ENCODE data around the gene SNRPD1.
A peak's percentile ranks its signal among the peaks of the same experiment; 100 is the strongest.
"Not testable (repeated sequence)": the region's sequence is repeated elsewhere in the genome, so short reads cannot be mapped to it uniquely, and the experiment has no call there.

SNRPD1 gene

DNA sequence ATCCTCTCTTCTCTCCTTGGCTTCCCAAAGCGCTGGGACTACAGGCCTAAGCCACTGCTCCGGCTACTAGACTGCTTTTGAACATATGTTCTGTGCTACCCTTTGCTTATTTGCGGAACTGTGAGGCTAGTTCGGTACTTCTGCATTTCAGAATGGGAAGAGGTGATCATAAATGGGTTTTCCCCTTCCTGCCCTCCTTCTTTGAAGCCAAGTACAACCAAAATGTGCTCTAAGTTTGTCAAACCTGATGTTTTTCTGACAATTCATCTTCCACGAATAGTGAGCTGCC is 9.9 kb upstream of the SNRPD1 start:
- Histone ChIP-seq H3K4me2 (ENCODE audit: insufficient read depth, low read length) (no peak overlapping the region), H3K27ac (ENCODE audit: low read length) (no peak overlapping the region), H3K27me3 (ENCODE audit: insufficient read depth, low read length, poor library complexity) (no peaks in the 10 kb centered on the region), H3K79me2 (ENCODE audit: insufficient read depth, low read length) (peaks cover 32% of the 10 kb centered on the region), H3K4me3 (ENCODE audit: low read depth in 1 of 2, low read length in 2 of 2) (no peak overlapping the region), H3K4me1 (ENCODE audit: insufficient read depth, low read length) (peaks cover 32% of the 10 kb centered on the region), H3K36me3 (ENCODE audit: insufficient read depth, low read length) (no peaks in the 10 kb centered on the region; the same call in 1 of the 2 replicates), H3K9me3 (ENCODE audit: insufficient read depth, low read length, severe bottlenecking) (no peaks in the 10 kb centered on the region), H4K20me1 (ENCODE audit: insufficient read depth, low read length) (peaks cover 6% of the 10 kb centered on the region; the same call in 1 of the 2 replicates), H2AFZ (ENCODE audit: low read depth, low read length) (no peak overlapping the region), H3K9ac (ENCODE audit: low read depth, low read length) (no peak overlapping the region)
- no peak for TF ChIP-seq EZH2 (IDR thresholded peaks at IDR 0.05; ENCODE audit: borderline replicate concordance, low read depth, low read length, severe bottlenecking)
- TF ChIP-seq, protein P1, sequence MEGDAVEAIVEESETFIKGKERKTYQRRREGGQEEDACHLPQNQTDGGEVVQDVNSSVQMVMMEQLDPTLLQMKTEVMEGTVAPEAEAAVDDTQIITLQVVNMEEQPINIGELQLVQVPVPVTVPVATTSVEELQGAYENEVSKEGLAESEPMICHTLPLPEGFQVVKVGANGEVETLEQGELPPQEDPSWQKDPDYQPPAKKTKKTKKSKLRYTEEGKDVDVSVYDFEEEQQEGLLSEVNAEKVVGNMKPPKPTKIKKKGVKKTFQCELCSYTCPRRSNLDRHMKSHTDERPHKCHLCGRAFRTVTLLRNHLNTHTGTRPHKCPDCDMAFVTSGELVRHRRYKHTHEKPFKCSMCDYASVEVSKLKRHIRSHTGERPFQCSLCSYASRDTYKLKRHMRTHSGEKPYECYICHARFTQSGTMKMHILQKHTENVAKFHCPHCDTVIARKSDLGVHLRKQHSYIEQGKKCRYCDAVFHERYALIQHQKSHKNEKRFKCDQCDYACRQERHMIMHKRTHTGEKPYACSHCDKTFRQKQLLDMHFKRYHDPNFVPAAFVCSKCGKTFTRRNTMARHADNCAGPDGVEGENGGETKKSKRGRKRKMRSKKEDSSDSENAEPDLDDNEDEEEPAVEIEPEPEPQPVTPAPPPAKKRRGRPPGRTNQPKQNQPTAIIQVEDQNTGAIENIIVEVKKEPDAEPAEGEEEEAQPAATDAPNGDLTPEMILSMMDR (IDR thresholded peaks at IDR 0.05; ENCODE audit: borderline replicate concordance, extremely low read depth, low read length, poor library complexity, severe bottlenecking), result no peak
- ATAC-seq (ENCODE audit: insufficient read depth, low read depth) (no peak), DNase-seq (no peak)

DNA sequence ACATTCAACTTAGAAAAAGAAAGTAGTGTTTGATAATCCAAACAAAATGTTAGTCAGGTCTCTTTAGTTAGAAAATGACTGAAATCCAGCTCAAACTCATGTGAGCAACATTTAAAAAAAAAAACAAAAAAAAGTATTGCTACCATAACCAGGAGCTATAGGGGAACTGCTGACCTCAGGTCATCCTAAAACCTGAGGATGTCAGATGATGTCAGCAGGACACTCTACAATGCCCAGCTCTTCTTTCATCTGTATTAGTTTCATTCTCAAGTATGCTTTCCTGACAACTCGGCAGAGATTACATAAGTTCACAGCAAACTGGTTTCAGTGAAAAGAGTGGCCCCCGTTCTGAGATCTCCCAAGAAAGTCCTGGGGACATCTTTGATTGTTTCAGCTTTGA is 7.4 kb upstream of the SNRPD1 start:
- Histone ChIP-seq H3K27me3 (ENCODE audit: insufficient read depth, low read length, poor library complexity) (no peaks in the 10 kb centered on the region), H4K20me1 (ENCODE audit: insufficient read depth, low read length) (no peaks in the 10 kb centered on the region), H3K79me2 (ENCODE audit: insufficient read depth, low read length) (peaks cover 8% of the 10 kb centered on the region), H3K27ac (ENCODE audit: low read length) (no peak overlapping the region), H3K4me3 (ENCODE audit: low read depth in 1 of 2, low read length in 2 of 2) (no peak overlapping the region), H3K36me3 (ENCODE audit: insufficient read depth, low read length) (no peaks in the 10 kb centered on the region; the same call in 1 of the 2 replicates), H3K4me1 (ENCODE audit: insufficient read depth, low read length) (peaks cover 11% of the 10 kb centered on the region), H3K9ac (ENCODE audit: low read depth, low read length) (no peak overlapping the region), H3K9me3 (ENCODE audit: insufficient read depth, low read length, severe bottlenecking) (no peaks in the 10 kb centered on the region), H3K4me2 (ENCODE audit: insufficient read depth, low read length) (no peak overlapping the region), H2AFZ (ENCODE audit: low read depth, low read length) (no peak overlapping the region; the same call in 1 of the 2 replicates)
- TF ChIP-seq EZH2 (IDR thresholded peaks at IDR 0.05; ENCODE audit: borderline replicate concordance, low read depth, low read length, severe bottlenecking), result no peak
- TF ChIP-seq, protein P1 (IDR thresholded peaks at IDR 0.05; ENCODE audit: borderline replicate concordance, extremely low read depth, low read length, poor library complexity, severe bottlenecking), result no peak
- ATAC-seq (ENCODE audit: insufficient read depth, low read depth) (no peak), DNase-seq (no peak)

DNA sequence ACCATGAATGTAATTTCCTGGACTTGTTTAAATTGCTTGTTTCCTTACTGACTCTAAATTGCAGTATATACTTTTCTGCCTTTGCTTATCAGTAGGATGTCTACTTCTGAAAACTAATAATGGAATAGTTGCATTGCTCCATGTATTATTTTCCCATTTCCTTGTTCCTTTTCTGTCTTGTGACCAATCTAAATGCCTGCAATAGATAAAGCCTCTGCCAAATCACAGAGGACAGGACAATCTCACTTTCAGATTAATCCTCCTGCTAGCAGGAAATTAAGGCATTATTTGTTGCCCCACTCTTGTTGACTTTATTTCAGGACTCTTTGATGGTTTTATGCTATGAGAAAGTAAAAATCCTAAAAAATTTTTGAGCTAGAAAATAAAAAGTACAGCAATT is 6.9 kb upstream of the SNRPD1 start:
- Histone ChIP-seq H3K4me3 (ENCODE audit: low read depth in 1 of 2, low read length in 2 of 2) (no peak overlapping the region), H3K4me1 (ENCODE audit: insufficient read depth, low read length) (peaks cover 11% of the 10 kb centered on the region), H3K4me2 (ENCODE audit: insufficient read depth, low read length) (no peak overlapping the region), H4K20me1 (ENCODE audit: insufficient read depth, low read length) (no peaks in the 10 kb centered on the region), H3K36me3 (ENCODE audit: insufficient read depth, low read length) (no peaks in the 10 kb centered on the region; the same call in 1 of the 2 replicates), H3K27ac (ENCODE audit: low read length) (no peak overlapping the region), H3K9ac (ENCODE audit: low read depth, low read length) (no peak overlapping the region), H3K27me3 (ENCODE audit: insufficient read depth, low read length, poor library complexity) (no peaks in the 10 kb centered on the region), H2AFZ (ENCODE audit: low read depth, low read length) (no peak overlapping the region; the same call in 1 of the 2 replicates), H3K79me2 (ENCODE audit: insufficient read depth, low read length) (peaks cover 2% of the 10 kb centered on the region), H3K9me3 (ENCODE audit: insufficient read depth, low read length, severe bottlenecking) (no peaks in the 10 kb centered on the region)
- TF ChIP-seq, protein P1 (IDR thresholded peaks at IDR 0.05; ENCODE audit: borderline replicate concordance, extremely low read depth, low read length, poor library complexity, severe bottlenecking), result no peak
- TF ChIP-seq EZH2 (IDR thresholded peaks at IDR 0.05; ENCODE audit: borderline replicate concordance, low read depth, low read length, severe bottlenecking), result no peak
- DNase-seq, result no peak
- no peak for ATAC-seq (ENCODE audit: insufficient read depth, low read depth)

DNA sequence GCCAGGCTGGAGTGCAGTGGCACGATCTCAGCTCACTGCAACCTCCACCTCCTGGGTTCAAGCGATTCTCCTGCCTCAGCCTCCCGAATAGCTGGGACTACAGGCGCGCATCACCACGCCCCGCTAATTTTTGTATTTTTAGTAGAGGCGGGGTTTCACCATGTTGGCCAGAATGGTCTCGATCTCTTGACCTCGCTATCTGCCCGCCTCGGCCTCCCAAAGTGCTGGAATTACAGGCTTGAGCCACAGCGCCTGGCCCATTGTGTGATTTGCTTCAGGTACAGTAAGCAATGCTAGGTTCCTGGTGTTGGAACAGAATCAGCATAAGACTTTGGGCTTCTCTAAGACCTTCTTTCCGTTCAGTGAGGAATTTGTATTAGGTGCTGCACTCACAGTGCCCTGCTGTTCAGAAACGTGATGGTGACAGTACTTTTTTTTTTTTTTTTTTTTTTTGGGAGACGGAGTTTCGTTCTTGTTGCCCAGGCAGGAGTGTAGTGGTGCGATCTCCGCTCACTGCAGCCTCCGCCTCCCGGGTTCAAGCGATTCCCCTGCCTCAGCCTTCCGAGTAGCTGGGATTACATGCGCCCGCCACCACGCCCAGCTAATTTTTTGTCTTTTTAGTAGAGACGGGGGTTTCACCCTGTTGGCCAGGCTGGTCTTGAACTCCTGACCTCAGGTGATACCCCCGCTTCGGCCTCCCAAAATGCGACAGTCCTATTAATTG is 551 bp upstream of the SNRPD1 start:
- H3K79me2 ChIP-seq (ENCODE audit: insufficient read depth, low read length), result peaks cover 45% of the 10 kb centered on the region
- H3K9me3 ChIP-seq (ENCODE audit: insufficient read depth, low read length, severe bottlenecking); H3K27me3 ChIP-seq (ENCODE audit: insufficient read depth, low read length, poor library complexity); DNase-seq: not testable (repeated sequence)
- ATAC-seq (ENCODE audit: insufficient read depth, low read depth), result peak; percentile 6
- peaks cover 34% of the 10 kb centered on the region for H3K4me1 ChIP-seq (ENCODE audit: insufficient read depth, low read length)
- H2AFZ ChIP-seq (ENCODE audit: low read depth, low read length), result peak overlapping the region; percentile 83
- peak overlapping the region; percentile 98 for H3K27ac ChIP-seq (ENCODE audit: low read length)
- H3K36me3 ChIP-seq (ENCODE audit: insufficient read depth, low read length), result peaks cover 26% of the 10 kb centered on the region
- peak overlapping the region; percentile 87 for H3K9ac ChIP-seq (ENCODE audit: low read depth, low read length)
- peak overlapping the region in 1 of 2 experiments; percentile 83; a peak in 2 of 4 replicates for H3K4me3 ChIP-seq (ENCODE audit: low read depth in 1 of 2, low read length in 2 of 2)
- peaks cover 30% of the 10 kb centered on the region for H4K20me1 ChIP-seq (ENCODE audit: insufficient read depth, low read length)
- peak overlapping the region; percentile 87 for H3K4me2 ChIP-seq (ENCODE audit: insufficient read depth, low read length)

DNA sequence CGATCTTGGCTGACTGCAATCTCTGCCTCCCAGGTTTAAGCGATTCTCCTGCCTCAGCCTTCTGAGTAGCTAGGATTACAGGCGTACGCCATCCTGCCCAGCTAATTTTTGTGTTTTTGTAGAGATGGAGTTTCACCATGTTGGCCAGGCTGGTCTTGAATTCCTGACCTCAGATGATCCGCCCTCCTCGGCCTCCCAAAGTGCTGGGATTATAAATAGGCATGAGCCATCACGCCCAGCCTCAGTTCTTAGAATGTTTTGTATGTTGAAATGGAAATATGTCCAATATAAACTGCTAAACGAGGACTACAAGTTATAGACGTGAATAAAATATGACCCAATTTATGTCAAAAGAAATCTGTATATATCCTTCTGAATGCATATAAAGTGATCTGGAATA is 9.5 kb downstream of the SNRPD1 start:
- not testable (repeated sequence) for H3K27me3 ChIP-seq (ENCODE audit: insufficient read depth, low read length, poor library complexity); H3K9me3 ChIP-seq (ENCODE audit: insufficient read depth, low read length, severe bottlenecking); H2AFZ ChIP-seq (ENCODE audit: low read depth, low read length); H3K4me2 ChIP-seq (ENCODE audit: insufficient read depth, low read length); H3K9ac ChIP-seq (ENCODE audit: low read depth, low read length); ATAC-seq (ENCODE audit: insufficient read depth, low read depth); DNase-seq; H3K27ac ChIP-seq (ENCODE audit: low read length); H3K4me3 ChIP-seq (ENCODE audit: low read depth in 1 of 2, low read length in 2 of 2)
- Histone ChIP-seq H4K20me1 (ENCODE audit: insufficient read depth, low read length) (peaks cover 75% of the 10 kb centered on the region), H3K79me2 (ENCODE audit: insufficient read depth, low read length) (peaks cover 98% of the 10 kb centered on the region), H3K36me3 (ENCODE audit: insufficient read depth, low read length) (peaks cover 88% of the 10 kb centered on the region), H3K4me1 (ENCODE audit: insufficient read depth, low read length) (peaks cover 16% of the 10 kb centered on the region; the same call in 1 of the 2 replicates)
